Uterus (tissue), 2 donors: ENCODE results near the gene H2AZ2.

ENCODE experiments used
- POLR2A ChIP-seq, 2 donors: fragments of 450-650 bp; IDR thresholded peaks; one replicate each; pipeline ENCODE4 v1.6.1; 2016; ENCODE audit warnings: antibody characterized with exemption in 2 of 2, mild to moderate bottlenecking in 1 of 2, moderate library complexity in 1 of 2
- TF ChIP-seq, protein P1 (sequence below), 4 experiments: fragments of 200-600 bp in 2 of 4; fragments of 450-650 bp in 2 of 4; sonication (generic) in 2 of 4; IDR thresholded peaks; one replicate each; pipeline ENCODE4 v1.5.1; 2016 to 2019; ENCODE audit warnings: antibody characterized with exemption in 4 of 4, mild to moderate bottlenecking in 2 of 4, moderate library complexity in 1 of 4

DNA sequence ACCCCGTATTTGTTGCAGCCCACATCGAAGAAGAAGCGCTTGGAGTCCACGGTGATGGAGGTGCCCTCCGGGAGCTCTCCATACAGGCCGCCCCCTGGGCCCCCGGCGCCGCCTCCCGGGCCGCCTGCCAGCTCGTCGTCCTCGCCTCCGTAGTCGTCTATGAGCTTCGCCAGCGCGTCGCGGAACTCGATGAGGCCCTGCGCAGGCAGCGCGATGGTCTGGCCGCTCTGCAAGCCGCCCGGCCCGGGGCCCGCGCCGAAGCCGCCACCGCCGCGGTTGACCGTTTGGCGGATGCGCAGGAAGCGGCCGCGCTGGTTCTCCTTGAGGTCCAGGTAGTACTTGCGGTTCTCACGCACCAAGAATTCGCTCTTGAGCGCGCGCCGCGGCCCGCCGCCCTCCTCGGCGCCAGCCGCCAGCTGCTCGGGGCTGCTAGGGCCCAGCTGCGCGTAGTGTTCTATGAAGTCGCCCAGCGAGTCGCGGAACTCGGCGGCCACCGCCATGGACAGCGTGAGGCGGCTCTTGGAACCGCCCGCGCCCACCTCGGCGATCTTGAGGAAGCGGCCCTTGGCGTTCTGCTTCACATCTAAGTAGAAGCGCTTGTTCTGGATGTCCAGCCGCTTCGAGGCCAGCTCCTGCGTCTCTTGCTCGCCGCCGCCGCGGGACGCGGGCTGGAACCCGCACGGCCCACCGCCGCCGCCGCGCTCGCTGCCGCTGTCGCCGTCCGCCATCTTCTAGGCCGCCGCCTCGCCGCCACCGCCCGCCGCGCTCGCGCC is 36.9 kb upstream of the H2AZ2 start:
- TF ChIP-seq, protein P1, sequence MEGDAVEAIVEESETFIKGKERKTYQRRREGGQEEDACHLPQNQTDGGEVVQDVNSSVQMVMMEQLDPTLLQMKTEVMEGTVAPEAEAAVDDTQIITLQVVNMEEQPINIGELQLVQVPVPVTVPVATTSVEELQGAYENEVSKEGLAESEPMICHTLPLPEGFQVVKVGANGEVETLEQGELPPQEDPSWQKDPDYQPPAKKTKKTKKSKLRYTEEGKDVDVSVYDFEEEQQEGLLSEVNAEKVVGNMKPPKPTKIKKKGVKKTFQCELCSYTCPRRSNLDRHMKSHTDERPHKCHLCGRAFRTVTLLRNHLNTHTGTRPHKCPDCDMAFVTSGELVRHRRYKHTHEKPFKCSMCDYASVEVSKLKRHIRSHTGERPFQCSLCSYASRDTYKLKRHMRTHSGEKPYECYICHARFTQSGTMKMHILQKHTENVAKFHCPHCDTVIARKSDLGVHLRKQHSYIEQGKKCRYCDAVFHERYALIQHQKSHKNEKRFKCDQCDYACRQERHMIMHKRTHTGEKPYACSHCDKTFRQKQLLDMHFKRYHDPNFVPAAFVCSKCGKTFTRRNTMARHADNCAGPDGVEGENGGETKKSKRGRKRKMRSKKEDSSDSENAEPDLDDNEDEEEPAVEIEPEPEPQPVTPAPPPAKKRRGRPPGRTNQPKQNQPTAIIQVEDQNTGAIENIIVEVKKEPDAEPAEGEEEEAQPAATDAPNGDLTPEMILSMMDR (IDR thresholded peaks at IDR 0.05): no peak
- TF ChIP-seq POLR2A (IDR thresholded peaks at IDR 0.05): no peak
